Kidney (tissue), 14 donors: ENCODE data around the gene PPP5C. TPM values are rescaled to one million over a fixed set of nuclear protein-coding genes. Genes with fewer than 3 reads are reported as not detected.
"Not testable (repeated sequence)": the region's sequence is repeated elsewhere in the genome, so short reads cannot be mapped to it uniquely, and the experiment has no call there.

Experiments
- DNase-seq, 5 donors: peaks; one replicate each; pipeline ENCODE4 v3.0.0-alpha.2; 2013 to 2020
- FAIRE-seq: peaks from 2 replicates; lab custom pipeline; 2012; peaks lifted over from hg19 to GRCh38; lab: Jason Lieb, UNC
- H3K27ac ChIP-seq, 2 donors: one replicate each; pipeline ENCODE4 v1.7.0; 2013; ENCODE audit warnings: low read depth in 2 of 2, low read length in 2 of 2, inconsistent platforms in 1 of 2
- H3K27me3 ChIP-seq: one replicate; pipeline ENCODE4 v1.7.1; 2013; ENCODE audit warnings: low read length, inconsistent platforms; ENCODE audit not compliant: control insufficient read depth, insufficient read depth
- H3K36me3 ChIP-seq, 3 donors: one replicate each; pipeline versions ENCODE4 v1.7.0 to v1.7.1; 2013; ENCODE audit warnings: low read length in 3 of 3, control low read depth in 1 of 3, inconsistent platforms in 1 of 3; ENCODE audit not compliant: insufficient read depth in 3 of 3, control insufficient read depth in 2 of 3
- H3K4me1 ChIP-seq, 3 donors: one replicate each; pipeline versions ENCODE4 v1.7.0 to v1.7.1; 2013; ENCODE audit warnings: low read length in 3 of 3, inconsistent platforms in 1 of 3, low read depth in 1 of 3; ENCODE audit not compliant: control insufficient read depth in 2 of 3, insufficient read depth in 2 of 3
- H3K4me3 ChIP-seq, 3 donors: one replicate each; pipeline versions ENCODE4 v1.7.0 to v1.8.1; 2013; ENCODE audit warnings: low read length in 3 of 3, control low read depth in 1 of 3, inconsistent platforms in 1 of 3
- H3K9ac ChIP-seq, 3 donors: one replicate each; pipeline versions ENCODE4 v1.7.0 to v1.7.1; 2013; ENCODE audit warnings: low read length in 3 of 3, control low read depth in 1 of 3, inconsistent platforms in 1 of 3
- H3K9me3 ChIP-seq, 3 donors: one replicate each; pipeline versions ENCODE4 v1.7.0 to v1.7.1; 2013; ENCODE audit warnings: low read length in 3 of 3, control low read depth in 1 of 3, inconsistent platforms in 1 of 3; ENCODE audit not compliant: control insufficient read depth in 2 of 3, insufficient read depth in 1 of 3
- CTCF ChIP-seq: IDR thresholded peaks from 3 replicates; pipeline ENCODE4 v1.5.1; 2012; ENCODE audit warnings: mild to moderate bottlenecking, moderate library complexity, borderline replicate concordance; ENCODE audit not compliant: insufficient read depth; ENCODE audit errors: extremely low read depth
- intact Hi-C: fragments of 100-400 bp; cut with DNase I; formaldehyde crosslinking; loops from one replicate; pipeline ENCODE4 v1.11.1; 2022
- polyA plus RNA-seq: library from polyadenylated mRNA; stranded (reverse); fragments of 350-450 nt; fragmentation: Illumina TruSeq; extraction: RNeasy Lipid Tissue Mini Kit (QIAGEN cat#74804); gene quantifications from one replicate; pipeline ENCODE4 v1.2.3, GENCODE V29; 2014; ENCODE audit warnings: low read depth, low replicate concordance; ENCODE audit not compliant: insufficient read depth
- total RNA-seq: library from RNA; stranded (reverse); fragmentation: NEBNext Ultra II Directional; extraction: Animal tissue kit (Norgen Biotek cat#: 25700); gene quantifications from one replicate; pipeline ENCODE4 v1.2.1, GENCODE V29; 2021
- donor health status: control.
- donor health status: control.
- donor health status: control.
- donor health status: control.
- donor health status: control.
- donor health status: DM: yes; HTN: yes; CAD: no.
- donor health status: Normal renal cell carcinoma (clear cell type).

PPP5C gene
- total and polyA plus RNA-seq, 2 donors from 2014 or later = 54.3 to 63.7 TPM

GRCh38 chr19:46308510-46308909 lies 38.4 kb upstream of the PPP5C start:
- intact Hi-C loops = no loop called here
- Histone ChIP-seq H3K36me3 (no peaks in the 10 kb centered on the region), H3K9me3 (no peaks in the 10 kb centered on the region), H3K4me1 (no peaks in the 10 kb centered on the region), H3K9ac (no peak overlapping the region), H3K4me3 (no peak overlapping the region), H3K27ac (no peak overlapping the region), H3K27me3 (no peaks in the 10 kb centered on the region)
- no peak for FAIRE-seq
- peak in 1 of 5 donors; percentile 59 for DNase-seq
- no peak for TF ChIP-seq CTCF

GRCh38 chr19:46309056-46309455 lies 37.8 kb upstream of the PPP5C start:
- Histone ChIP-seq H3K4me1 (no peaks in the 10 kb centered on the region), H3K9ac (no peak overlapping the region), H3K9me3 (no peaks in the 10 kb centered on the region), H3K36me3 (no peaks in the 10 kb centered on the region), H3K27me3 (no peaks in the 10 kb centered on the region), H3K4me3 (no peak overlapping the region), H3K27ac (no peak overlapping the region)
- no peak for TF ChIP-seq CTCF
- intact Hi-C loops = no loop called here
- FAIRE-seq (no peak), DNase-seq (peak in 1 of 5 donors; percentile 63)

- FAIRE-seq (no peak), DNase-seq (no peak)
- Histone ChIP-seq H3K4me1 (no peaks in the 10 kb centered on the region), H3K9me3 (no peaks in the 10 kb centered on the region), H3K4me3 (no peak overlapping the region), H3K9ac (no peak overlapping the region), H3K27ac (no peak overlapping the region), H3K27me3 (no peaks in the 10 kb centered on the region), H3K36me3 (no peaks in the 10 kb centered on the region)
- no peak for TF ChIP-seq CTCF
- intact Hi-C loops = no loop called here
These were observed 35.4 kb upstream of the PPP5C start for GRCh38 chr19:46311444-46311843.

GRCh38 chr19:46313540-46314469 lies 33.1 kb upstream of the PPP5C start:
- intact Hi-C loops, H3K27me3 ChIP-seq, H3K9me3 ChIP-seq, H3K36me3 ChIP-seq, FAIRE-seq, H3K4me1 ChIP-seq, H3K9ac ChIP-seq, H3K27ac ChIP-seq, DNase-seq, H3K4me3 ChIP-seq: not testable (repeated sequence)
